Measurements from ENCODE around the gene RBP2.

The RBP2 gene

GRCh38 chr3:139477710-139478640, 1.7 kb upstream of the RBP2 start:
- no peak for DNase-seq

DNA sequence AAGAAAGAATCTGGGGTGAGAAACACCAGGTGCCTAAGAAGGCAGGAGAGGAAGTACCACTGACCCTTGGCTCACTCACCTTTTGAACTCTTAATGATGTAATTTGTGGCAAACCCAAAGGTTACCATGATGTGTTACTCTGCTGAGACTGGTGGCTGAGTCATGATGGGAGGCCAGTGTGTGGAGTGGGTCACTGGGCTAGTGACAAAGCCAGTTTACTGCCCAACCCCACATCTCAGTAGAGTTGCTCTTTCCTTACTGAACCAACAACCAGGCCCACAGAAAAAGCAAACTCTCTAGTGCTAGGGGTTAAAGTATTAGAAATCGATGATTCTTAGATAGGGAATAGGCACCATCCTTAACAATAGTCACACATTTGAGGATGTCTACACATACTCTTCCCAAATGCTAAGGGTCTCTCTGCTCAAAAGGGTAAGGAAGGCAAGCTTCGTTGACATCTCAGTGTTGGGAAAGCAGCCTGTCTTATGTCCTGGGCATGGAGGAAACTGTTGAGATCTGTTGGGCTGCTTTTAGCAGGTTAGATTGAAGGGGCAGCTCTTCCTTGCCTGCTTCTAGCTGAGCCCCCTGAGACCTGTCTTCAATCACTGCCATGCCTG, 3.1 kb downstream of the RBP2 start:
- DNase-seq = no peak

GRCh38 chr3:139472380-139473010, 3.8 kb downstream of the RBP2 start:
- DNase-seq = no peak

DNA sequence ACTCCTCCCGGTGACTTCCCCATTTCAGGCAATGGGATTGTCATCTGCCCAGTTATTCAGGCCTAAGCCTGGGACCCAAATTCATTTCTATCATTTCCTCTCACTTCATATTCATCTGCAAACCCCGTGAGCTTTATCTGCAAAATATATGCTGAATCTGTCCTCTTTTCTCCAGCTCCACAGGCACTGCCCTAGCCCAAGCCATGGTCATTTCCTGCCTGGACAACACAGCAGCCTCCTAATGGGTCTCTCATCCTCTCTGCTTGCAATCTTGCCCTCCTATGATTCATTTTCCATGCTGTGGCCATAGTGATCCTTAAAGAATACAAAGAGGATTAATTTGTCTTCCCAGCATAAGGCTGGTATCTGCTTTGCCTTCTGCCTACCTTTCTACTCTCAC, 6.1 kb downstream of the RBP2 start:
- no peak for DNase-seq

DNA sequence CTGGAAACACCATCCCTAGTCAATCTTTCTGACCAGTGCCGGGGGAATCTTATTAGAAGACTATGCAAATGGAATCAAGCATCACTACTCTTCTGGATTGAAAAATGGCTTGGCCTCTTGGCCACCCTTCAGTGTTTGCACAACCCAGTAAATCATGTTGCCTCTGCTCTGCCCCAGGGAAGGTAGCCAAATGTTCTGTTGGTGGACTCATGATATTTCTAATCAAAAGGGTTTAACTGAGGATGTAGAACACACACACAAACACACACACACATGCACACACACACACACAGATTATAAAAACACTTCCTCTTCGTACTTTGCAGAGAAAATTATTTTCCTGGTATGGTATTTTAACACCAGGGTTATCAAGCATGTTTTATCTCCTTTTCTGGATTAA, 7.9 kb downstream of the RBP2 start:
- DNase-seq = no peak

DNA sequence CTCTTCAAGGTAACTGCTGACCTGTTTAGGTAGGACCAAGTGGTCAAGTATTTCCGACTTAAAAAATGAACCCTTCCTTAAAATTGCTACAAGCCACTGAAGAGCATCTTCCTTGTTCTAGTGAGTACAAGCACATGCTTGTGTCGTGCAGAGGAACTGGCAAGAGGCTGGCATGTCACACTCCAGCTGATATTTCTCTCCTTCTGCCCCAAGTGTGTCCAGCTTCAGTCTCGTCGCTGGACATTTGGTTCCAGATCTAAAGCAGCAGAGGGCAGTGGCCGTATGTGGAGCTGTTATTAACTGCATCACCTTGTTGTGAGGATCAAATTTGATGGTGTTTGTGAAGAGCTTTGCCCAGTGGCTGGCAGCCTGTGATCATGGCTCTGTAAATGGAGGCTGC, 10.0 kb downstream of the RBP2 start:
- no peak for DNase-seq

DNA sequence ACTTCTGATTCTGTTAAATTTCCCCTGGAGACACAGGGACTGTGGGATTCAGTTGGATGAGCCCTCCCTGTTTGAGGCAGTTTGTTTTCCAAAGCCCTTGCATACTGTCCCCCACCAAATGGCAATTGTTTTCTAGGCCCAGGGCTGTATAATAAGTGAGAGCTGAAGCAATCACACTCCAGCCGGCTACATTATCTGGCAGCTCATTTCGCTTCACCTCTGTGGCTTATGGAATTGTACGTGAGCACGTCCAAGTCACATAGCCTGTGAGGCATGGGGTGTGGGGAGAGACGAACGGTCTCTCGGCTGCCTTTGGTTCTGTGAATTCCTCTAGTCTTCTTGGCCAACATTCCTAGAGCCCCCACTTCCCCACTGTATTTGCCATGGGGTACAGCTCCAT, 10.7 kb downstream of the RBP2 start:
- DNase-seq = no peak

GRCh38 chr3:139463466-139463865, 12.8 kb downstream of the RBP2 start:
- DNase-seq = no peak

GRCh38 chr3:139460529-139460928, 15.8 kb downstream of the RBP2 start:
- no peak for DNase-seq

- no peak for DNase-seq
These were observed 16.2 kb downstream of the RBP2 start for GRCh38 chr3:139460076-139460475.

DNA sequence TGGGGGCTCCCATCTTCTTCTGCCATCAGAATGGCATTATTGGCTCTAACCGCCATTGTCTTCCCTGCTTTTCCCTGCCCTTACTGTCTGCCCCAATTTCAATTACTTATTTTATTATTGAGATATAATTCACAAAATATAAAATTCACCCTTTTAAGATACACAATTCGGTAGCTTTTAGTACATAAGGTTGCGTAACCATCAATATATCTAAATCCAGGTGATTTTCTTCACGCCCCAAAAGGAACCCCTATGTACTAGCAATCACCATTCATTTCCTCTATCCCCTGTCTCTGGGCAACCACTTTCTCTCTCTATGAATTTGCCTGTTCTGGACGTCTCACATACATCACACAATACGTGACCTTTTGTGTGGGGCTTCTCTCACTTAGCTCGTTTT, 18.0 kb downstream of the RBP2 start:
- DNase-seq = no peak

DNA sequence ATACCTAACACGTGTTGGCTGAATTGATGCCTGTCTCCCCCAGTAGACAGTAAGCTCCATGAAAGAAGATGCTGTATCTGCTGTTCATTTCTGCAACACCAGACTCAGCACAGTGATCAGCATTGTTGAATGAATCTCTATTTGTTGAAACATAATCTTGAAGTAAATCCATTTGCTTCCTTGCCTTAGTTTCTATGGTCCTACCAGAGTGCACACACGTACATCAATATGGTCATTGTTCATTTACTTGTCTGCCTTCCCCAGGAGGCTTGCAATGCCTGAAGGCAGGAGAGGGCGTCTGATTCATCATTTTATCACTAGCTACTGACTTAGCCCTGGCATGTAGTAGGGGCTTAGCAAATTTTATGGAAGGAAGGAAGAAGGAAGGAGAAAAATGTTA, 19.2 kb downstream of the RBP2 start:
- no peak for DNase-seq

DNA sequence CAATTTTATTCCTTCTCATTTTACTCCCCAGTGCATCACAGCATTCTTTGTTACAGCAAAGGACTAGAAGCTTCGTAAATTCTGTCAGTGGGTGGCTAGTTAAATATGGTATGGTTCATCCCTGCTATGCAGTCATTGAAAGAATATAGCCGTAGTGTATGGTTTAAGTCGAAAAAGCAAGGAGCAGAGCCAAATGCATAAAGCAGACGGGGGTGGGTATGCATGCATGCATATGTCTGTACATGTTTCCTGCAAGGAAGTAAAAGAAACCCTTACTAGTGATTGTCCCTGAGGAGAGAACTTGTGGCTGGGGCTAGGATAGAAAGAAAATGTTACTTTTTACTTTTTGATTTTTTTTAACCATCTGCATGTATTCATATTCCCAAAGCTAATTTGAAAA, 19.9 kb downstream of the RBP2 start:
- no peak for DNase-seq

- DNase-seq = no peak
These were observed 20.5 kb downstream of the RBP2 start for GRCh38 chr3:139455855-139456254.

GRCh38 chr3:139455206-139455605, 21.1 kb downstream of the RBP2 start:
- DNase-seq = no peak

DNA sequence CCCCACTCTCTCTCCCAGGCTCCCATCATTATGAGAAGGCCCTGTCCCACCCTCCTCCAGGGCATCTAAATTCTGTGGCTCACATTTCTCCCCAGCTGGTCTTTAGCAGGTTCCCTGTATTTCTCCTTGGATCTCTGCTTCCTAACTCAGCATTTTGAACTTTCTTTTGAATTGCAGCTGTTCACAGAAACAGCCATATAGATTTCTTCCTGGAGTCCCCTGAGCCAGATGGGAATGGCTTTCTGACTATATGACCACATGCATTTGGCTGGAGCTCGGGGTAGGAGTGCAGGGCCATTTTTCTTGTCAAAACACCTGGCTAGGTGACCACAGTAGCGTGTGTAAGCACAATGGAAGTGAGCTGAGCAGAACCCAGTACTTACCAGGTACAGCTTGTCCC, 22.0 kb downstream of the RBP2 start:
- no peak for DNase-seq

DNA sequence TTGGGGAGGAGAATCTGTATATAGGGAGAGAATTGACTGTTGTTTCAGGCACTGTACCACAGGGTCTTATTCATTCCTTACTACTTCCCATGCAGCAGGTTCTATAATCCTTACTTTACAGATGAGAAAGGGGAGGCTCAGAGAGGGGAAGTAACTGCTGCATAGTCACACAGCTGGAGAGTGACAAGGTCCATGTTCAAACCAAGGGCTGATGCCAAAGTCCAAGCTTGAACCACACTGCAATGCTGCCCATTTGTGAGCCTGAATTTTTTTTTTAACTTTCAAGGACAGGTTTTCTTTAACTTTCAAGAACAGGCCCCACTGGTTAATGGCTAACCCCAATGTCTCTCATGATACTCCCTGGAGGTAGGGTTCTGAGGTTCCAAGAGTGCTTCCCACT, 26.2 kb downstream of the RBP2 start:
- no peak for DNase-seq

DNA sequence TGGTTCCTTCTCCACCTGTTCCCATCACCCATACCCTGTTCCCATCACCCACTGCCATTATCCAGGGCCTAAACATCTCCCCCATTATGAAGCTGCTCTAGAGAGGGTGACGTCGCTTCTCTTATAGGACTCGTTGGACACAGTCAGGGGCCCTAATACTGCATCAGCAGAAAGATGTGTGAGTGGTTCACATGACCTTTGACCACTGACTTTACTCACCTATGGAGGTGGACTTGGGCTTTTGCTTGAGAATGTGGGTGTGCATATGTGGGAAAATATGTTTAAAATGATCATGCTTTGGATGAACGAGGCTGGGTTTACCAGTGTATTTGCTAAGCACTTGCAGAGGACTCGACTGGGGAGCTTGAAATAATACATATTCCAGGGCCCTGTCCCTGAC, 26.8 kb downstream of the RBP2 start:
- DNase-seq = no peak

DNA sequence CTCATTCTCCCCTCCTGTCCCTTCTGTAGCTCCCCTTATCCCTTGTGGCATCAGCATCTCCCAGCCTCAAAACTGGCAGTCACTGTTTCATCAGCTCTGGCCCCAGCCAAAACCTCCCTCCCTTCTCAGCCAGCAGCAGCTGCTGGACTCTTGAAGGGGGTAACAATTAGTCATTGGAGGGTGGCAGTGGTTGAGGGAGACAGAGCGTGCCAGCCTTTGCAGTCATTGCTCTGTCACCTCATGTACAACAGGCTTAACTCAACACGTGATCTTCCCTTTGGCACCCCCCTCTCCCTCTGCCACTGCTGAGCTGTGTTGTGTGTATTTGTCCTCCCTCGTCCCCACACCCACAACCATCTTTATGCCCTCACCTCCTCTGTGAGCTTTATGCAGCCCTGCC, 28.2 kb downstream of the RBP2 start:
- no peak for DNase-seq

- no peak for DNase-seq
These were observed 28.8 kb downstream of the RBP2 start for GRCh38 chr3:139447486-139447885.

DNA sequence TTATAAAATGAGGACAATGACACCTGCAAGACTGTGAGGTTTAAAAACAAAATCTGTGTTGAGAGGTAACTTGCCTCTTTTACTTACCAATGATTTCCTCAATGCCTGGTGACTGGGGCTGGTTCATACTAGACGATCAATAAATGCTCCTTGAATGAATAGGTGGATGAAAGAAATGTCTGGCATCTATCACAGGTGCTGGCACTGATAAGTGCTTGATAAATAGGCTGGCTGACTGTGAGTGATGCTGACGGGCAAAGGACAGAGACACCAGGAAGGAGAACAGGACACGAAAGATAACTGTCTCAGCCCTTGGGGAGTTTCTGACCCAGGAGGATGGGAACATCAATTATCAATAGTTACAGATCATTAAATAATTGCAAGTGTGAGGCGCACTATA, 31.9 kb downstream of the RBP2 start:
- DNase-seq = no peak

DNA sequence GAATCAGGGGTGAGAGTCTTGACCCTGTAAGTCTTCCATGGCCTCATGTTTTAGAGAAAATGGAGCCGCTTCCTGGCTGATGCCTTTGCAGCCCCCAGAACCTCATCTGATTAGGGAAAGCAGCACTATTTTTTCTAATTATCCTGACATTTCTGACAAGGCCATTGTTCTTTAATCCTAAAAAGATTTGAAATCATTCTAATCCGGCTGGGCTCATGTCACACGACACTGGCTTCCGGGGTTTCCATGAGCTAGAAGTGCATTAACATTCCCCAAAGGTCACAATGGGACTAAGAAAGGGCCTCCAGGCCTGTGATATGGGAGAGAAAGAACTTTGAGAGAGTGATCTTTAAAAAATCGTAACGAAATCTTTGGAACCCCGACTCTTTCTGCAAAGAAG, 33.1 kb downstream of the RBP2 start:
- DNase-seq = no peak

DNA sequence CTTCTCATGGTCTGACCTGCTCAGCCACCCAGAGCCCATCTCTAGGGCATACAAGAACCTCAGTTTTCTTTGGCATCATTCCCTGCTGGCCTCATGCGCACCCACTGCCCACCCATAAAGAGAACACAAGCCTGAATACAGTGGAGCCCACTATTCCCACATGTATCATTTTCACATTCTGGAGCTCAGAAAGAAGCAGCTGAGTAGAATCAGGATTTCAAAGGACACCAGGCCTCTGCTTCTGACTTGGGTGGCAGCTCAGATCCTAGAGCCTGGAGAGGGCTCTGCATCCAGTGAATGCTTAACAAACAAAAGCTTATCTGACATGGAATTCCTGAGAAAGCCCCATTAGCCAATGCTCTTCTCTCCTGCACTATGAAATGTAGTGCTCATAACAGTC, 34.7 kb downstream of the RBP2 start:
- no peak for DNase-seq

Measured in NCI-H510A treated with DMSO at 0.1 percent for 48 hours (cell line).